SKM-1 treated with dmso at 0.1 percent for 144 hours (cell line): ENCODE measurements around the gene TBC1D16.

Experiments
- DNase-seq: peaks from one replicate; lab custom pipeline; 2025; ENCODE audit not compliant: unreplicated experiment; lab: John Stamatoyannopoulos, UW

The TBC1D16 gene

DNA sequence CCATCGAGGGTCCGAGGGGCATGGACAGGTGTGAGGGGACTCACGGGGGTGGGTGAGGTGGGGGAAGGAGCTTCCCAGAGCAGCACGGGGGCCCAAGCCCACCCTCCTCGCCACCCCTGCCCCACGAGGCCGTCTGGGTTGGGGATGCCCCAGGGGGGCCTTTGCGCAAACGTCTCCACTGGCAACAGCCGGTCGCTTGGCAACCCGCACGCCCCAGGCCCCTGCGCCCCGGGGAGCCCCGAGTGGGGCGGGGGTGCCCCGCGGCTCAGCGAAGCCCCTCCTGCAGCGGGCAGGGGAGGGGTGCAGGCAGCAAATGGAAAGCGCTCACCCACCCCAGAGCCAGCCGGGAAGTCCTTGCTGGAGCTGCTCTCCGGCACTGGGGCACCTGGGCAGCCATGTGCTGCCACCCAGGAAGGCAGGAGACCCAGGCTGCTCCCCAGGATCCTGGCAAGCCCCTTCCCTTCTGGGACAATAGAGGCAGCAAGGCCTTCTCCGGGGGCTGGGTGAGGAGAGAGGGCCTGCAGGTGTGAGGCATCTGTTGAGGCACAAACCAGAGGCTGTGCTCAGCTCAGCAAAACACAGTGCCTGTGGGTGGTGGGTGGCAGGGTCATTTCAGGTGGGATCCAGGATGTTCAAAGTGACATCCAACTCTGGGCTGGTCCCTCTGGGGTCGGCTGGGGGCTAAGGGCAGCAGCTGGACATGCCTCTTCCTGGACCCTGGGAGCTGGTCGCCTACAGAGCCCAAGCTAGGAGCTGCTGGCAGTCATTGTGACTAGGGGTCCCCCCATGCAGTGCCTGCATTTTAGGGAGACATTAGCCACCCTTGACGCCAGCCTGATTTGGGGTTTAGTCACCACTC is 115.6 kb downstream of the TBC1D16 start:
- no peak for DNase-seq

DNA sequence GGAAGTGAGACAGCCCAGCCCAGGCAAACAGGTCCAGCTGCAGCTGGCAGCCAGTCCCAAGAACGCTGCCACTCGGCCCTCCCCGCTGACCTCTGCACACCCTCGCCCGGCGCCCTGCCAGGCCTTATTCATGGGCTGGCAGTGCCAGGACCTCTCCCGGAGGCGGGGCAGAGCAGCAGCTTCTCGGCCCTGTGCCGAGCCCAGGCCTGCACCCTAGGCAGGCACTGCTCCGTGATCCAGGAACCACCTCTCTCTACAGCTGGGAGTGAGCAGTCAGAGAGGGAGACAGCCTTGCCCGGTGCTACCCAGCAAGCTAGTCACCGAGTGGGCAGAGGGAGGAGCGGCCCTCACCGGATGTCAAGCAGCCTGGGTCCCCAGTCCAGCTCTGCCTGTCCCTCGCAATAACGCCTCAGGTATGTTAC is 116.5 kb downstream of the TBC1D16 start:
- DNase-seq, result no peak

DNA sequence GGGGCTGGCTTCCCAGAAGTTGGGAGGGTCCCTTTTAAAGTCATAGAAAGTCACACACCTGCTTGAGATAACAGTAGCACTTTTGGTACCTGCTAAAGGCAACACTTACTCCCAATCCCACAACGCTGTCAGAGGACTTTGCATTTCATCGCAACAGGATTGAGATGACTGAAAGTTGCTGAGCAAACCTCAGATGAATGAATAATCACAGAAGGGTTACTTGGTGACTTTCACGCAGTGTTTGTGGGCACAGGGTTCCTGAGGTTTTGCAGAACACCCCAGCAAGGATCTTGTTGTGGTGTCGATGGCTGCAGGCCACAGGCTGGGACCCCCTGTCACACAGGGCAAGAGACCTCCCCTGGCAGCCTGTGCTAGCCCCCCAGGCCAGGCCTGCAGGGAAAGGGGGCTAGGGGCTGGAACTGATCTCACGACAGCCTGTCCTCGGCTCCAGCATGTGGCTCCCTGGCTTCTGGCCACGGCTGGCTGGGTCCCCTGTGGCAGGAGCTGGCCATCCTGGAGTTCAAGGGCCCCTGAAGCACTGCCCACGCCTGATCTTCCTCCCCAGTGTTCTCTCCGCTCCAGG is 117.0 kb downstream of the TBC1D16 start:
- DNase-seq, result no peak

DNA sequence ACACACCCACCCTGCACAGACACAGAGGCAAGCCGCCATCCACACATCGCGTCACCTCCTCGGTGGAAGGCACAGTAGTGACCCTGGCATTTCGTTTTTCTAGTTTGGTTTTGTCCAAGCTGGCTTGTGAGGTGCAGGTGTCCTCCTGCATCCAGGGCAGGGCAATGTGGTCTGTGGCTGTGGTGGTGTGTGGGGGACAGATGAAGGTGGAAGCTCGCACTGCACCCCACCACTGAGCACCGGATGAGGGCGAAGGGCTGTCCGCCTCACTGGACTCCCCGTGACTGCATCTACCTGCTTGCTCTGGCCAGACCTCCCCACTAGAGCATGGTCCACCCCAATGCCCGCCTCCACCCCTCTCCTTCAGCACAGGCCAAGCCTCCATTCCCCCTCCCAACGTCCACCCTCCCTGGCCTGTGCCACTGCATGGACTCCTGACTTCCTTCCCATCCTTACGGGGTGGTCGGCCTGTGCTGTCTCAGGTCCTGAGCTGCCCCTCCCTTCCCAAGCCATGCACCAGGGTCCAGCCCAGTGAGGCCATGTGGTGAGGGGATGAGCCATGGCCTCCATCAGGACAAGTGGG is 117.7 kb downstream of the TBC1D16 start:
- no peak for DNase-seq

DNA sequence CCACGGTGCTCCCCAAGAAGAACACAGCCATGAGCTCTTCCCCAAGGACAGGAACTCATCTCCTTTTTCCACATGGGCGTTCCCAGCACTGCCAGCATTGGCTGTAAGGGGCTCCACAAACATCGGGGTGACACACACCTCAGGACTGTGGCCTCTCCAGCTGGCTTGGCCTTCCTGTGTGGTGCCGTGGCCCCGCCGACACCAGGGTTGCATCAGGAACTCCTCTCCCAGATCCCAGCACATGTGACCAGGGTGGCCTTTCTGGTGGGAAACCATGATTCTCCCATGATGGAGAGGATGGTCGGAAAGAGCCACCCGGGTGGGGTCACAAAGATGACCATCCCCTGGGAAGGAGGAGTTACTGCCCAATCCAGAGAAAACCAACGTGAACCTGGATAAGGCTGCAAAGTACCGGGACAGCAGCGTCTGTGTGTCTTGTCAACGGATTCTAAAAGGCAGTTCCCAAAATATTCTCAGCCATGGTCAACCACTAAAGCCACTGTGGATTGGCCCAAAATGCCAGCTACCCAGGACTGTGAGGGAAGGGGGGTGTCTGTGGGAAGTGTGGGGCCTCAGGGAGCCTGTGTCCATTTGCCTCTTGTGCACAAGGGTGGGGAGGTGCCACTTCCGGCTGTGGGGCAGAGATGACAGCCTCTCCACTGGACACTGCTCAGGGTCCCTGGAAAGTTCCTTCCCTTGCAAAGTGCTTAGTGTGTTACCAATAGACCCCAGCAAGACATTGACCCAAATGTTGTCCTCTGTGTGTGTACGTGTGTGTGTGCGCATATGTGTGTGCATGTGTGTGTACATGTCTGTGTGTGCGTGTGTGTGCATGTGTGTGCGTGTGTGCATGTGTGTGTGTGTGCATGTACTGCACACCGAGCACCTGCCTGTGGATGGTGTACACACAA is 118.4 kb downstream of the TBC1D16 start:
- DNase-seq, result no peak

DNA sequence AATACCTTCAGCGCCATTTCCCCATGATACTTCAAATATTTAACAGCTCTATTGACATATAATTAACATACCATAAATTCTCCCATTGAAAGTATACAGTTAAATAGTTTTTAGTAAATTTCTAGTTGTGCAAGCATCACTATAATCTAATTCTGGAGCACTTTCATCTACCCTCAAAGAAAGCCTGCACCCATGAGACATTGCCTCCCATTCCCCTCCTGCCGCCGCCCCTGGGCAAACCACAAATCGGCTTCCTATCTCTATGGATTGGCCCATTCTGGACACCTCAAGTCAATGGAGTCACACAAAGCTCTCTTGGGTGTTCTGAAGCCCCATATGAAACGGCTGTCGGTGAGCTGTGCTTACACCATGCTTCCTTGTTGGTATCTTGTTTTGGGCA is 119.2 kb downstream of the TBC1D16 start:
- no peak for DNase-seq

DNA sequence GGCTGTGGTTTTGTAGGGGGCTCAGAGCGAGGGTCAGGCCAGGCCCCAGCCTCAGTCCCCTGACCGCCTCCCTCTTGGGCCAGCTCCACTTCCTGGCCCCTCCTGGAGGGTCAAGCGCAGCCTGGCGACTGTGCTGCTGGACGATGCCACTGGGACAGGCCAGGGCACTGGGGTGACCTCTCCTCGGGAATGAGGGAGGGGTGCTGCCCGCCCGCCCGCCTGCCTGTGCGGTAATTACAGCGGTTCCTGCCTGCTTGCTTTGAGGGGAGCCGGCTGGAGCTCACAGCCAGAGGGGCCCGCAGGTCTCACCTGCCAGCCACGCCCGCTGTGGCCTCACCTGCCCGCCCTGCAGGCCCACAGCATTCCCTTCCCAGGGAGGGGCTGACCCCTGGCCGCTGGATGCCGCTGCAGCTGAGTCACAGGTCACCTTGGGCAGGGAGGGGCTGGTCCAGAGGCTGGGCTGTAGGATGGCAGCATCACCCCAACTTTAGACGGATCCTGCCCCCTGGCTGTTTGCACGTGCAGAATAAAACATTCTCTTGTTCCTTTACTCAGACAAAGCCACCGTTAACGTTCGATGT is 119.7 kb downstream of the TBC1D16 start:
- no peak for DNase-seq

DNA sequence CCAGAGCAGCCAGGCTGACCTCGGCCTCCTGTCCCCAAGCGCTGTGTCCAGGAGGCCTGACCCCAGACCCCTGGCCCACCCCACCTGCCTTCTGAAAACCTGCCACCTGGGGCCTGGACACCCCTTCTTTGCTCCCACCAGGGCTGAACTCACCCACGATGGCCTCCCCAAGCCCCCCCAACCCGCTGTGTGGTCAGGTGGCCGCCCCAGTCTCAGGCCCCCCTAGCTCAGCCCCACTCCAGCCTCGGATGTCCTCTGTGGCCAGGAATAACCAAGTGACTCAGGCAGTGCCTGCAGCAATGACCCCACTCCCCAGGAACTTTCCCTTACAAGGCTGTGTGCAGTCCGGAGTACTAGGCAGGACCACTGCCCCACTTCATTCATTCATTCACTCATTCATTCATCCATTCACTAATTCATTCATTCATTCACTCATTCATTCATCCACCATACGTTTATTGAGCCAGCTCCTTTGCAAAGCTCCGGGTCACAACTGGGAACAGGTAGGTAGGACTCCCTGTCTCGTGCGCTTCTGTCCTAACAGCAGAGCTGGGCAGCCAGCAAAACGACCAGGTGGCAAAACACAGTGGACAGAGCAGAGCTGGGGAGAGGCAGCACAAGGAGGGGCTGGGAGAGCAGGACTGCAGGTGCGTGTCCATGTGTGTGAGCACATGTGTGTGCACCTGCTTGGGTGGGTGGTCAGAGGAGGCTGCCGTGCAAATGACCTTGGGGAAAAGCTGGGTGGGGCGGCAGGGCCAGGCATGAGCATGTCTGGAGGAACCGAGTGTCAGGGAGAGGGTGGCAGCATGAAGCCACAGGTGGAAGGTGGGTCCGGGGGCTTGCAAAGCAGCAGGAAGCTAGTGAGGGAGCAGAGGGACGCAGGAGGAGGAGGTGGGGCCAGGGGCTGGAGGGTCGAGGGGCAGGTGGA is 120.6 kb downstream of the TBC1D16 start:
- no peak for DNase-seq

DNA sequence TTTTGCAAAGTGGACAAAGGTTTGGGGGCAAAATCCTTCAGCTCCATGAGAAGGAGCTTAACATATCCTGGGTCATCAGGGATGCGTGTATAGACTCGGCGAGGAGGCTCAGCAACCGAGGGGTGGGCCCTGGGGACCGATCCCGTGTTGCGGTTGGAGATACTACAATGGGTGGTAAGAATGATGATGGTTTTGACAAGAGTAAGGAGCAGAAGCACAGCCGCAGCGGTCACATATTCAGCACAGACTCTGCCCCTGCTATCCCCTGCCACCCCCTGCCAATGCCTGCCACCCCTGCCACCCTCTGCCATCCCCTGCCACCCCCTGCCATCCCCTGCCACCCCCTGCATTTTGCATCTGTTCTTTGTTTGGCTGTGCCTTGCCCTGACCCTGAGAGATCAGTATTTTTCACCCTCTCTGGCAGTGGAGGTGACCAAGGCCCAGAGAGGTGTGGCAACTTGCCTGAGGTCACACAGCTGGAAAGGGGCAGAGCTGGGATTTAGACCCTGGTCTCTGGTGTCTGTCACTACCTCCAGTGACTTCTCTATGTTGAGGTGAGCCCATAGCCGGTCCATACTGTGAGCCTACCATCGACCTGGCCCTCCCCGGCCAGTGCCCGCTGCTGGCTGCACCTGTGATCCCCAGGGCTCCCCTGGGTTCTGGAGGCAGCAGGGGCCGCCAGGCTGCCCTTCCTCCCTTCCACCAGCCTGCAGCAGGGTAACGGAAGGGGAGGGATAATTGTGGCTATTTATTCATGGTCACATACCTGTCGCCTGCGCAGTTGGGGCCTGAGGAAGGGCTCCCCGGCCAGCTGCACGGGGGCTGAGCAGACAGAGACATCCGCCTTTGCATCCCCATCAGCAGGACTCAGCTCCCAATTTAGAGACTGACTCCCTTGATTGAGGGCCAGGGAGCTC is 121.5 kb downstream of the TBC1D16 start:
- DNase-seq, result no peak

DNA sequence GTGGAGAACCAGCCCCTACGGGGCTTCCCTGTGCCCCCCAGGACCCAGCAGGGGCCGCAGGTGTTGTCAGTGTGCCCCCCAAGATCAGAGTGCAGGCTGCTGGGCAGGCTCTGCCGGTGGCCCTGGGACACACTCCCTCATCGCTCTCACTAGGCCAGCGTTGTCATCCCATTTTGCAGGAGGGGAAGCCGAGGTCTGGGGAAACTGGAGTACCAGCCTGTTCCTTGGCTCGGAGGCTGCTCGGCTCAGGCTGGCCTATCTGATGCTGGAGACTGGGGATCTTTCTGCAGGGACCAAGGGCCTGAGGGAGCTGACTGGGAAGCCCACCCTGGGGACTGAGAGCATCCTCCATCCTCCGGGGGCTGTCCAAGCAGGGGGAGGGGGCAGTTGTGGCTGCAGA is 122.2 kb downstream of the TBC1D16 start:
- DNase-seq, result no peak

DNA sequence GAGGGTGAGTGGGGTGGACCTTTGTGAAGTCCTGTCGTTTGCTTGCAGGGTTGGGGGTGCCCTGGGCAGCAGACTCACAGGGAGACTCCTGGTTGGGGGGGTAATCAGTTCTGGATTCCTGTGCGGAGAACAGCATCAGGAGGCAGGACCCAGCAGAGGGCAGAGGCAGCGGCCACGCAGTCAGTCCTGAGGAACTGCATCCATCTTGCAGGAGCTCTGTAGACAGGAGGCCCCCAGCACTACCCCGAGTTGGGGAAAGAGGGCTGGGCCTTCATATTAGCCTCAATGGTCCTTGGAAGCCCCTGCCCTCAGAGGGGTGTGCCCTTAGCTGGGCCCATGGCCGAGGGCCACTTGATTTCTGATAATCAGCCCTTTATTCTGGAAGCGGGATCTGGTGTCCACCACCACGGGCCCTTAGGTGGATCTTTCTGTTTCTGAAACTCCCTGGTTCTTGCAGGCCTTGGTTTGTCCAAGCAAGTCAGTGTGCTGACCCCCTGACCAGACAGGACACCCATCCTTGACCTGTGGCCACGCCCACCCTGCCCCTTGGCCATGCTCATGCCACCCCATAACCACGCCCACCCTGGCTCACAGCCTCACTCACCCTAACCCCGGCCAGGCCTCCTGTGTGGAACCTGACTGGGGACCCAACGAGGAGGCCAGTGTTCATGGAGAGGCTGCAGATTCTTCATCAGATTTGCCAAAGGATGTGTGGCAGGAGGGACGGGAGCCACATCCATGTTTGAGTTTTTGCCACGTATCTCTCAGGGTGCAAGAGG is 122.9 kb downstream of the TBC1D16 start:
- DNase-seq, result no peak

DNA sequence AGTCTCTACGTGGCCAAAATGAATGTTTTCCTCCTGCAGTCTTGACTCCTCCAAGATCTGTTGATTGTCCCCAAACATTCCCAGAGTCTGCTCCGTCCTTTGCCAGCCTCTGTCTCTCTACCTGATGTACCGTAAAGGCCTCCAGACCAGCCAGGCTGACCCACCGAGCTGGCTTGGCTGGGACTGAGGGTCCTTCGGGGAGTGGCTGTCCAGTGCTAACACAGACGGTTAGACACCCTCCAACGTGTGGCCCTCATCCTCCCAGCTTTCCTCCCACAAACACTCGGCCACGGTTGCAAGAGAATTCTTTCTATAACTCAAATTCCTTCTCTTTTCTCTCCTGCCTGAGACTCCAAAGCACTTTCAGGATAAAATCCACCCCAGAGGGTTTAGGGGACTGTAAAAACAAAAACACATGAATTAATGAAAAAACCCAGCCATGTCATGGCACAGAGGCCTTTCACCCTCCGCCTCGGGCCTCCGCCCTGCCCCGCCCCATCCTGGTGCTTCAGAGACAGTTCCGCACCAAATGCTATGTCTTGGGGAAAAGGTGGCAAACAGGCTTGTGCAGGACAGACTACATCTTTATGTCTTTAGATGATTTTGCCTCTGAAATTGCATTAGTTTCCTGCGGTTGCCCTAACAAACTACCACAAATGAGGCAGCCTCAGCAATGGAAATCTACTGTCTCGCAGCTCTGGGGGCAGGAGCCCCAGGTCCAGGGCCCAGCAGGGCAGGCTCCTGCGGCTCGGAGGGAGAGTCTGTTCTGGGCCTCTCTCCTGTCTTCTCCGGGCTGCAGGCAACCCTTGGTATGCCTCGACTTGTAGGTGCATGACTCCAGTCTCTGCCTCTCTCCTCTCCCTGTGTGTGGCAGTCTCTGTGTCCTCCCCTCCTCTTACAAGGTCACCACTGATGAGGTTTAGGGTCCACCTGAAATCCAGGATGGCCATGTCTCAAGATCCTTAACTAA is 124.0 kb downstream of the TBC1D16 start:
- no peak for DNase-seq

DNA sequence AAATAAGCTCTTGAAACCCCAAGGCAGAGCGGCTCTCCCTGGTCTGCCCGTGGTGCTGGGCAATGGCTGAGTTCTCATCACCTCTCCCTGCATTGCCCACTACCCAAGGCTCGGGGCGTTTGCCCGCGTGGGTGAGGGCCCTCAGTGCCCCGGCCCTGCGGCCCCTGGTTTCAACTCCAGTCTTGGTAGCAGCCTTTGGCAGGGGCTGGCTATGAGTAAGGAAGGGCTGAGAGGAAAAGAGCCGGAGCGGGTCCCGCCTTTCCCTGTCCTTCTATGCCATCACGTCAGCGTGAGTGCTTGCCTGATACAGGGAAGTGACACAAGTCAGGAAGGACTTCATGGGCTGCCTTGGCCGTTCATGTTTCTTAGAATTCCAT is 124.7 kb downstream of the TBC1D16 start:
- no peak for DNase-seq

DNA sequence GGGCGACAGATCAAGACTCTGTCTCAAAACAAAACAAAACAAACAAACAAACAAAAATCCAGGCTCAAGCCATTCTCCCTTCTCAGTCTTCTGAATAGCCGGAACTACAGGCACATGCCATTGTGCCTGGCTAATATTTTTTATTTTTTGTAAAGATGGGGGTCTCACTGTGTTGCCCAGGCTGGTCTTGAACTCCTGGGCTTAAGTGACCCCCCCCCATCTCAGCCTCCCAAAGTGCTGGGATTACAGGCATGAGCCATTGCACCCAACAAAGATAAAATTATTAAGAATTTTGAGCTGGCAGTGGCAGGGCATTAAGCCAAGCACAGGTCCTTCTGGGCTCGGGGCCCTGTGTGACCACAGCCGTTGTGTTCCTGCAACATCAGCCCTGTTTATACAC is 126.6 kb downstream of the TBC1D16 start:
- DNase-seq, result no peak

DNA sequence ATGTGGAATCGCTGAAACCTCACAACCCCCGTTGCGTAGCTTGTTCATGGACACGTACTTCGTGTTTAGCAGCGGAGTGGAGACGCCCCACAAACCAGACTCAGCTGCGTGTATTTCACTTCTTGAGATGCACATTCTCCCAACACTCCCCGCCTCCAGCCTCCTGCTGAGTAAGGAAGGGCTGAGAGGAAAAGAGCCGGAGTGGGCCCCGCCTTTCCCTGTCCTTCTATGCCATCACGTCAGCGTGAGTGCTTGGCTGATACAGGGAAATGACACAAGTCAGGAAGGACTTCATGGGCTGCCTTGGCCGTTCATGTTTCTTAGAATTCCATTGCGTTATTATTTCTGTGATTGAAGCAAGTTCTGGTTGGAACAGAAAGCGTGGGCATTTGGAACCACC is 127.8 kb downstream of the TBC1D16 start:
- DNase-seq, result no peak

DNA sequence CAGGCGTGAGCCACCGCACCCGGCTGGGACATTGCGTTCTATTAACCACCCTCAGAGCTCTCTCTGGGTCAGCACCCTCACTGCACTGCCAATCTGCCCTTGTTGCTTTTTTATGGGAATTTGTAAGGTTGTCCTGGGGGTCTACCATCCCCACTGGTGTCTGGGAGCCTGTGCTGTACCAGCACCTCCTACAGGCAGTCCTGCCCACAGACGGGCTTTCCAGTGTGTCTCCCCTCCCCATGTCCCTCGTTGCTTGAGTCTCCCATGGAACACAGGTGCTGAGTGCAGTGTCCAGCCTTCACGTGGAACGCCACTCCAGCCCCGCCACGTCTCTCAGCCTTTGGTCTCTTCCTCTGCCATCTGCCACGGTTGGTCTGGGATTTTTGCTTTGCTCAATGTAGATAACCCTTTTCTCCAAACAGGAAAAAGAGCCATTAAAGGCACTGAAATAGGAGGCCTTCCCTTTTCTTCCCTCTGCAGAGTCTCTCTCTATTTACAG is 128.4 kb downstream of the TBC1D16 start:
- DNase-seq, result no peak

DNA sequence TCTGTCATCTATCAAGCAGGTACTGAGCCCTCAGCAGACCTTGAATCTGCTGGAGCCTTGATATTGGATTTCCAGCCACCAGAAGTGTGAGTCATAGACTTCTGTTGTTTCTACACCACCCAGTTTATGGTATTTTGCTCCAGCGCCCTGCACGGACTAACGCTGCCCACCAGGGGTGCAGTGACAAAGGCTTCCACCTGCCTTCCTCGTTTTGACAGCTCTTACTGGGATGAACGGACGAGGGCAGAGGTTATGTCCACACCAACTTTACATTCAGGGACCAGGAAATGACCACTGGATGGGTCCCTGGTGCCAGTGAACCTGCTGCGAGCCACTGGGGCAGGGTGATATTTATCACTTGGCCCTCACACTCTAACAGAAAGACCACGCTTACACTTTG is 129.8 kb downstream of the TBC1D16 start:
- no peak for DNase-seq
